HG03280 (cell line): ENCODE data around the gene KCNQ1.

ENCODE experiments used
- ATAC-seq: cut with Tn5 transposase; IDR thresholded peaks from one replicate; pipeline ENCODE4 v1.9.1; 2021; ENCODE audit warnings: mild to moderate bottlenecking, moderate library complexity; ENCODE audit not compliant: unreplicated experiment

KCNQ1 gene

DNA sequence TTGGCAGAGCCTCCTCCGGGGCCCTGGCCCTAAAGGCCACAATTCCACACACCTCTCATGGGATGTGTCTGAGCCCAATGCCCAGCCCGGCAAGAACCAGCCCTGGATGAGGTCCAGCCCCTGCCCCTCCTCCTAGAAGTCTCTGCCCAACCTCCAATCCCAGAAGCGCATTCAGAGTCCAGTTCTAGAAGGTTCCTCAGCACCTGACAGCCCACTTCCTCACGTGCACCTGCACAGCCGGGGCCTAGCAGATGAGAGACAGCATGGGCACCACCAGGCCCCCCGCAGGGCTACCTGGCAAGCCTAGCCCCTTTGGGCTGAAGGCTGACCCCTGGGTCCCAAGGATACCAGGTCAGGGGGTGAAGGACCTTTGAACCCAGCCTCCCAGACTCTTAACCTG lies 452.2 kb downstream of the KCNQ1 start:
- ATAC-seq = no peak

DNA sequence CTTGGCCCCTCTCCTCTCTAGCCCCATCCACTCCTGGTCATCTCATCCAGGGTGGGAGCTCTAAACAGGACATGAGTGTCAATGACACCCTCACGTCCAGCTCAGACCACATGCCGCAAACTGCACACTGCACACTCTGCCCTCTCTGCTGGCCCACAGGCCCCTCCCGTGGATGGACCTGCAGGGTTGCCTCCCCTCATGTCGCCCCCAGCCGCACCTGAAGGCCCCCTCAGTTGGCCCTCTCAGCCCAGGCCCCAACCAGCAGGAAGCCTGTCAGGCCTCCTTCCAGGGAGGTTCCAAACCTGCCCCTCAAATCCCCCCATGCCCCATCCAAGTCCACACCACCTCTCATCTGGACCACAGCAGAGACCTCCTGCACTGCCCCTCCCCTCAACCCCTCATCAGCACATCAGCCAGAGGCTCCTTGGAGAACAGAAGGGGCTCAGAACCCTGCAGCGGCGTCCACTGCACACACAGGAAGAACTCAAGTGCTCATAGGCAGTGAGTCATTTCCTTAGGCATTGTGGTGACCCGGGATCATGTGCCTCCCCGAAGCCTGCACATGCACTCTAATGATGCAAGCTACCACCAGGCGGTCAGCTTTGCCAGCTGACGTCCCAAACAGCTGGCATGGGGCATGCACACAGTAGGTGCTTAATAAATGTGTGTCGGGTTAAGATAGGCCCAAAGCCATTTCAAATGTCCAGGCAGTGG lies 453.7 kb downstream of the KCNQ1 start:
- ATAC-seq = no peak
